Kidney glomerular epithelial cell (primary cell): ENCODE measurements around the gene LRRTM3.

Experiments
- DNase-seq: peaks from one replicate; lab custom pipeline; 2025; lab: John Stamatoyannopoulos, UW

Gene LRRTM3

DNA sequence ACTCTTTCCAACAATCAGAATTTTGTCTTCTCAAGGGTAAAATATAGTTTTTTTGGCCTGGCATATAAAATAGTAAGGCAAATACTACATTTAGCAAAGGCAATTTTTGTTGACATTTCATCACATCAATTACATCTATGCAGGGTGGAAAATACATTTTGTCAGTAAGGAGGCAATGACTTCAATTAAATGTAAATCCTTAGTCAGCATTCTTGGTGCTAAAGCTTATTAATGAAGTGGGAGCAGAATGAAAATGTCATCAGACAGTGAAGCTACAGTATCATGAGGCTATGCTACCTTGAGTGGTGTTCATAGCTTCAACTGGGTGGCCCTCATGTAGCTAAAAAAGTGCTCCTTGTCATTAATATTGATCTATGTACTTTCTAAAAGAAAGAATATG, 8.9 kb downstream of the LRRTM3 start:
- no peak for DNase-seq

DNA sequence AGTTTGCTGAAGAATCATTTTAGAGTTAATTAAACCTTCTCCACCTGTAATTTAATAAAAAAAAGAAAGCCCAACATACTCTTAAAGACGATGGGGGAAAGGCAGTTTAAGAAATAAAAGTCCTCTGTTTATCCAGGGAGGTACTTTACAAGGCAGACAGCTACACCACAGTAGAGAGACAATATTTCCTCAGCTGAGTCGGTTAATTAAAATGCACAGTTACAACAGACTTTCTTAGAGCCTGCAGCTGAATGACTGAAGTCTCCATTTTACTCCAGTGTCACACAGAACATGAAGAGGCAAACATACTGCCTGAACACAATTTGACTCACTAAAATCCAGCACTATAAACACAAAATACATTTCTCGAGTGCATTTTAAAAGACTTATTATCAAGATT, 15.1 kb downstream of the LRRTM3 start:
- no peak for DNase-seq

DNA sequence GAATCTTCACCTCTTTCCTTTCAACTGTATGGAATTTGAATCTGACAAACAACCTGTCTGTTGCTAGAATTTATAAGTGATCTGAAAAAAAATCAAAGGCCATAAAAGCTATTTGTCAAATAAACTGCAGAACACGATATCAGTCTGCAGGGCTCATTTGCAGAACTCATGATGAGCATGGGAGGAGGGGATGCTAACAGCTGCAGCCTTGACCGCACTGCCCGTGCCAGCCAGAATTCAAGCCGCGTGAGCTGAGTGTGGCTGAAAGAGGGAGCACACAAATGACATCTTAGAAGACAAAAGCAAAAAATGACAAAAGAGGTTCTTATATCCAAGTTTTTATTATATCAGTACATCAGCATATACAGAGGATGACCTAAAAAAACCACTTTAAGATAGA, 15.7 kb downstream of the LRRTM3 start:
- DNase-seq = no peak

DNA sequence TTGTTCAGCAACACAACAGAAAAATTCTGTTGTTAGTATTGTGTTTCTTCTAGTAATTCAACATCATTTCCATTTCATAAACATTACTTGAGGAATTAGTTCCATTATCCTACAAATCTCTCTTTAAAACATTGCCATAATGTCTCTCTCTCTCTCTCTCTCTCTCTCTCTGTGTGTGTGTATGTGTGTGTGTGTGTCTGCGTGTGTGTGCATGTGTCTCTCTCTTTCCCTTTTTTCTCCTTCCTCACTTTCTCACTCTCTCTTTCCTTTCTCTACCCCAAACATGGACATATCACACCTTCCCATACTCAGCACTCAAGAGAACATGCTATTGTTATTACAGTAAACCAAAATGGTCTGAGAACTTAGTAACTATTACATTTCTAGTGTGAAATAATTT, 16.6 kb downstream of the LRRTM3 start:
- DNase-seq = no peak

DNA sequence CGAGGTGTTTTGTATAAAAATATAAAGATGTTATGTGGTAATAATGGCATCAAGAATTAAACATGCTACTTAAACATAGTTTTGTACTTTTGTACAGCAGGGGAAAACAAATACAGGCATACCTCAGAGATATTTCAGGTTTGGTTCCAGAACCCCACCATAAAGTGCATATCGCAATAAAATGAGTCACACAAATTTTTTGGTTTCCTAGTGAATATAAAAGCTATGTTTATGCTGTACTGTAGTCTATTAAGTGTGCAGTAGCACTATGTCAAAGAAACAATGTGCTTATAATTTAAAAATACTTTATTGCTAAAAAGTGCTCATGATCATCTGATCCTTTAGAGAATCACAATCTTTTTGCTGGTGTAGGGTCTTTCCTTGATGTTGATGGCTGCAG, 17.8 kb downstream of the LRRTM3 start:
- no peak for DNase-seq

DNA sequence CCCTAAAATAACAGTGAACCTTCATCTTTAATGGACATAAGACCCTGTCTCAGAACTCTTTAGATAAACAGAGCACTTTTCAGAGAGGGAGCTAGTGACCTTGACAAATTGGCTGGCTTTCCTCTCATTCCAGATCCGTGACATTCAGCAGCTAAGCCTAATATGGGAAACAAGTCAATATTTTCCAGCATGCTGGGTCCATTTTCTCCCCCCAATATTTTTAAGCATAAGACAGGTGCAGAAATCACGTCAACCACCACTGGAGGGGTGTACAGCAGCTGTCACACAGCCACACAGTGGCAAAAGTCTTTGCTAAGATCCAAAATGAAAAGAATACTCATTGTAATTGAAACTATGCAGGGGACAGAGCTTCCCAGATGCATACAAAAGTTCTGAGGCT, 26.1 kb downstream of the LRRTM3 start:
- no peak for DNase-seq

DNA sequence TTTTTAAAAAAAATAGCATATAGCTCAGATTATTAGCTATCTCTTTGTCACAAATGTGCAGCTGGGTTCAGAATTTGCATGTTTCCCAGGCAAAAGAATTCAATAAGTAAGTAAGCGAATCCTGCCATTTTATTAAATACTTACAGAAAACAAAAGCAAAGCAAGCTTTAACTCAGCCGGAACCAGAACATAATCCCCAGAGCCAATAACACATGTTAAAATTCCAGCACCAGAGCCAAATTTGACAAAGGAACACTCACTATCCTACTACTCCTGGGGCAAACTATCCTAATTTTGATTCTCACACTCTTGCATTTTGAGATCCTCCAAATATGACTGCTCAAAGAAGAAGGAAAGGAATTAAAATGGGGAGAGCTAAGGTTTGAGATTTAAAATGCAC, 32.6 kb downstream of the LRRTM3 start:
- DNase-seq = no peak

DNA sequence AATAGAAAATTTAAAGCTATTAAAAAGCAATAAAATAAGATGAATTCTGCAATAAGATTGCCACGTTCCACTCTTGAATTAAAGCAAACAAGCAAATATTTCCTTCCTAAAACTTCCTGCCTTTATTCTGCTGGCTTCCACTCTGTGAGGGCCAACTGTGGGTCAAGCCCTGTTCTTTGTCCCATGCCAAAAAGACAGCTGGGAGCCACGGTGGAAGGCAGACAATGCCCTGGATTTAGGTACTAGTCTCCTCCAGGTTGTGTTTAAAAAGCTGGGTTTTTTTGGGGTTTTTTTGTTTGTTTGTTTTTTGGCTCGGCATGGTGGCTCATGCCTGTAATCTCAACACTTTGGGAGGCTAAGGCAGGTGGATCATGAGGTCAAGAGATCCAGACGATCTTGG, 39.1 kb downstream of the LRRTM3 start:
- DNase-seq = no peak

DNA sequence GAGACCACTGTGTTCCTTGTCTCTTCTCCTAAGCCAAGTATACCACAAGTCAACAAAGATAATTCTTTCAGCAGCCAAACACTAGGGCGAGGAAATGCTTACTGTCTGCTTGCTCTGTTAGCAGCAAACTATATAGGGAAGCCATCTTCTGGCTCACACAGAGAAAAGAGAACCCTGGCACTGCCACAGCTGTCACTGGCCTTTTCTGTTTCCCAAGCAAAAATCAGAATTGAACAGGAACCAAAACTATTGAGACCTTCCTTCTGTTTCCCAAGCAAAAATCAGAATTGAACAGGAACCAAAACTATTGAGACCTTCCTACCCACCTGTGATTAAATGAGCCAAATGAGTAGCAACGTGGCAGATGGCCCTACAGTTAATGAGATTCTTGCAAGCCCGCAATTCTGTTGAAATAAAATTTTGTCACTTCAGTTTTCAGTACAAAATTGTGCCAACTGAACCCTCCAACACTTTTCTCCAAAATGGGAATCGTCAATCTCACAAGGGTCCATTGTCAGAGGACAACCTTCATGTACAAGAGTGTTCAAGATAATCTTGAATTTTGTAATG, 54.5 kb downstream of the LRRTM3 start:
- DNase-seq = no peak

DNA sequence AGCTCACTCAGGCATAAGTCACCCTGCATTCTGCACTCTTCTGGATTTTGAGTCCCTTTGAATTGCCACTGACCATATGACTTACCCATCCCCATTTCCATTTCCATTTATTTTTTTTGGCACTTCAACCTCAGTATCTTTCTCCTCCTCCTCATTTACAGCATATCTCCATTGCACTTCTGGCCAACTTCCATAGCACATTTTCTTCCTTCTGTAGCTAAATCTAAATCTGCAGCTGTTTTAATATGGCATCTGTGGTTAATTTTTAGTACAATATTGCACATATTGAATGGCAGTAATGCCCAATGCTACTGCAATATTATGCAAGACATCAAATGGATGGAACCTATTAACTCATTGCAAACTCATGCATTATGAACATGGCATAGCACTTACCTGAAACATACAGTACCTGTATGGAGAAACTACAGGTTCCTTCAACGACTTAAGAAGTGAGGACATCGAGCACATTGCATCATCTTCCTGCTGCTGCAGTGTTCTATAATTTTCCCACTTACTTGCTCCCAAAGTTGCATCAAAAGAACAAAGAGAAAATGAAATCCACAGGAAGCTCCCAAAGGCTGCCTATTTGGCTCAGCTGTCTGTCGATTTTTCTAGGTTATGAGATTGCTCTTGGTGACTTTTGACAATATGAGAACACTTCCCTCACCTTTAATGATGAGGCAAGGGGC, 55.7 kb downstream of the LRRTM3 start:
- no peak for DNase-seq

DNA sequence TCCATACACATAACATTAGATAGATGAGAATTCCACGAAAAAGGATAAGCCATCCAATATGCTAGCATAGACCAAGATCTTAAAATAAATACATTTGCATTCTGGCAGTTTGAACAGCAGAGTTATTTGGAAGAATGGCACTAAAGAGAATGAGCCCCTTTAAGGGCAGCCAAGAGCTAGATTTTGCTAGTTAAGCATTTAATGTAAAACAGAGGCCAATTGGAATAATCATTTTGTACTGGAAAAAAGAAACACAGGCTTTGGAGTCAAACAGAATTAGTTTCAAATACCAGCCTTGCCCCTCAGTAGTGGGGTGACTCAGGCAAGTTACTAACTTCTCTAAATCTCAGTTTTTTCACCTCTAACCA, 56.2 kb downstream of the LRRTM3 start:
- DNase-seq = no peak

DNA sequence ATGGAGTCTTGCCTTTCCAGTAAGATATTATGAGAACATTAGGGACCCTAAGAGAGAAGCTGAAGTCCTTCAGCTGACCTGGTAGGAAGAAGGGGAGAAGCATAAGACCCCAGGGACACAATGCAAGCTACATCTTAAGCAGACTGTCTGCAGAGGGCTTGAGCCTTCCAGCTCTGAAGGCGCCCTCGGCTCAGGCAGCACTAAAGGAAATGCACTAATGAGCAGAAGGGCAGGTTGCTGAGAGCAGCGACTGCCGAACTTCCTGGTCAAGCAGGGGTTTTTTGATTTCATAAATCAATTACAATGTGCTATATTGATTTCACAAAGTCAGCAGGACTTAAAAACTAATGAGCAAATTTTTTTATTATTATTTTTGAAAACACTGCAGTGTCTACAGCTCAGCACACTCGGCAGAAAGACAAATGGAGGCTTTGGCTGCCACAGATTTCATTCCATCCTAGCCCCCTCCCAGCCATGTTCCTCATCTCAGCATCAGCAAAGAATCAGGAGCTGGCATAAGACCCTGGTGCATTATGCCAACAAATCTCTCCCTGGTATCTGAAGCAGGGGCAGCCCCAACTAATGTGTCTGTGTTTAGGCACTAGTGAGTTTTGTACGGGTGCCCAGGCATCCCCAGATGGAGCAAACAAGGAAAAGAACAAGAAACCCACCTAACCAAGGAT, 57.1 kb downstream of the LRRTM3 start:
- DNase-seq = no peak

DNA sequence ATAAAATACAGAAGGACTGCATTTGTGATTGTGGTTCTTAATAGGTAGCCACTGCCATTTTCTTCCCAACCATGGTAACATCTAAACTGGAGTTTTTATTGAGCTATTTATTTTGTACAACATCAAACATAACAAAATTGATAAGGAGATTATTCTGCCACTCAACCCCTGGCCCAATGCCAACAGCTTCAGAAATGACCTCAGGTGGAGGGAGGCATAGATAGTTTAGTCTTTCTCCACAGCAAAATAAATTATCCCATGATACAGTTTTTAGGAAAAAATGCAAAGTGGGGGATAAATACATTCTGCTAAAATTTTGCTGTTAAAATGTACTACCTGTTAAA, 57.6 kb downstream of the LRRTM3 start:
- no peak for DNase-seq

DNA sequence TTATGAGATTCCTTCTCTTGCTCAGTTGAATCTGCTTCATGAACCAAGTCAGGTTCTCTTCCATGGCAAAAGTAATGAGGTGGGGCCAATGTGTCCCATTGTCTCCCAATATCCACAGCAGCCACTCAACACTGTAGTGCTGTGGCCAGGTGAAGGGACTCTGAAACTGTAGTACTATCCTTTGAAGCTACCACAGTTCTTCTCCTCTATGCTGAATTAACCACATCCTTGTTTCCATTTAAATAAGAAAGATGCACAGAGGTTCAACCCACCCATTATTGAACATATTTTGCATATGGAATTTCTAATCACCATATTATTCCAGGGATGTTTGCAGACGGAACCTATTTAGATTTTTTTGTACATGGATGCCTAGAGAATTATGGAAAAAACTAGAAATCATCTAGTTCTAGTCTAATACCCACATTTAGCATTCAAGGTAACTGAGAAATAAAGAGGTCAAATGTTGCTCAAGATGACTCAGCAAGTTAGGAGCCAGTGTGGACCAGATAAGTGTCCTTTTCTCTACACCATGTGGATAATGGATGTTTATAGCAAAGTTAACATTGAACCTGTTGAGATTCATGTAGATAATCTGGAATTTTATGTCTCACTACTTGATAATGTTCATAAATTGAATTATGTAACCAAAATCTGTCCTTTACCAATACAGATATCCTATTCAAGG, 64.5 kb downstream of the LRRTM3 start:
- no peak for DNase-seq

DNA sequence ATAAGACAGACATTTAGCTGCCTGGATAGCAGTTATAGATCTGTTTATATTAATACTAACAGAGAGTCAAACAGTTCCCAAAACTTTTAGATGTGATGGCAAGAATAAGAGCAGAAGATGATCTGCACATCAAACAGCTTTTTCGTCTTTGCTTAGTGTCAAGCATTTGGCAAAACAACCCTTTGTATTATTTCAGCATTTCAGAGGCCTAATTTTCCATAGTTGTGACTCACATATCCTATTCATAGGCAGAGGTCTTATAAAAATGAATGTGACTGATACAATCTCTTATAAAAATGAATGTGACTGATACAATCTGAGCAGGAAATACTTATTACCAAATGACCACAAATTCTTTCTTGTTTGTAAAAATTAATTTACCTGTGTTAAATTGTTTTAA, 71.2 kb downstream of the LRRTM3 start:
- DNase-seq = no peak

DNA sequence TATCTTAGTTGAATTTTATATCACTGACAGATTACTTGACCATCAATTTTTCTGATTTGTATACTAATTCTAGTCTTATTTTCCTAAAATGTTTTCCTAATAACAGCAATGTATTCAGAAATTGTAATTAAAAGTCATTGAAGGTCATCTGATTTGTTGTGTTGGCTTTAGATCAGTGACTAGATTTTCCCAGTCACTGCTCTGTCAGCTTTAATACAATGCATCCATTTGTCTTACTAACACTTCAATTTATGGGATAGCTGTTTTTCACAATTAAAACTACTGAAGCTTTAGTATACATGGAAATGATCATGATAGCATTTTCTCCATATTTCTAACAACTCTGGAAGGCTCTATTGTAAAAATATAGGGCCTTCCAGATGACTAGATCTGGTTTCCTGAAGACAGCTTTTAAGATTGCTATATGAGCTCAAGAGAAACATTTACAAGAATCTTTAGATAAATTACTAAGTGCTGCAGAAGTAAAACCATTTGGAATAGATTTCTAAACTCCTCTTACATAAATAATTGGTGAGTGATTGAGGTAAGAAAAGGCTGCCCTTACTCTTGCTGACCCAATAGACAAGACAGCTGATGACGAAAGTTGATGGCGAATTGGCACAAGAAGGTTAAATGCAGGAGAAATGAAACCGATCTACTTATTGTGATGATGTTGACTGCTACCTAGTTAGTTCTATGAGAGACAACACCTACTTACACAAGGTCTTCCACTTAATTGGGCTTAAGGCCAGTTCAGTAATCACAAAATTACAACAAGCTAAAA, 74.1 kb downstream of the LRRTM3 start:
- DNase-seq = no peak

DNA sequence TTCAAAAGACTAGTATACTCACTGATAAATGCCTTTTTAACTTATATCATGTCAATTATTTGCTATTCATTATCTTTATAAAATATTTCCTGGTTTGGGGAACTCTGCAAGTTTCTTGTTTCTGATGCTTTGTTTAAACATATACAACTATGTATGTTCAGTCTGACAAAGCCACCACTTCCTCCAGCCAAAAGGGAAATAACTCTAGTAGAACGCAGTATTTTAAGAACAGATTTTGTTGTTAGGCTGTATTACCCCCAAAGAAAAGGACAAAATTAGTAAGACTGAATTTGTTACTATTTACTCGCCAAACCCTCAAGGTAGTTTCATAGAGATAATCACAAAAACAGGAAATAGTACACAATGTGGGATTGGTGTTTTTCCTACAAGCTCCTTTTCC, 78.9 kb downstream of the LRRTM3 start:
- DNase-seq = no peak

DNA sequence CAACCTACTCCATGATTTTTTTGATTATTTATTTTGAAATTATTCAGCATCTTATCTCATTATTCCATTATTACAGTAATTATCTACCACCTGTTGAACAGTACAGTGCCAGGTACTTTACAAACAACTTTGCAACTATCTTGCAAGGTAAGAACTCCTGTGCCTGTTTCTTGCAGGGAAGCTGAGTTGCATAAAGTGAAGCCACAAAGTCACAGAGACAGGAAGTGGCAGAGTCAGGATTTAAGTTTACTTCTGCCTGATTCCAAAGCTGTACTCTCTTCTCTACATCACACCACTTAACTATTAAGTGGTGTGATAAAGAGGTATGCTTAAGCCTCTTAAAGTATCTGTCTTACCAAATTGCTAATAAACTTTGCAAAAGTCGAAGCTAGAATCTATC, 80.1 kb downstream of the LRRTM3 start:
- no peak for DNase-seq

DNA sequence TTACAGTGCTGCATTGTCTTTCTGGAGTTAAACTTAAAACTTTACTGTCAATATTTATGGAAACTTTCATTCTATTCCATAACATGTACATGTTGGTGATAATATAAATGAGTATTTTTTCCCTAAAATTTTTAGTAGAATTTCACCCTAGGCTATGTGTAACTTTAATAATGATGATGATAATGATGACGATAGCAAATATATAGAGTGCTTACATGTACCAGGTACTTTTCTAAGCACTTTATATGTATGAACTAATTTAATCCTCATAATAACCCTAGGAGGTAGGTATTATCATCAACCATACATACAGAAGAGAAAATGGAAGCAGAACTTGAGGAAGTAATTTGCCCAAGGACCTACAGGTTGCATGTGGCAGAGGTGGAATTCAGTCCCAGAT, 85.6 kb downstream of the LRRTM3 start:
- DNase-seq = no peak

DNA sequence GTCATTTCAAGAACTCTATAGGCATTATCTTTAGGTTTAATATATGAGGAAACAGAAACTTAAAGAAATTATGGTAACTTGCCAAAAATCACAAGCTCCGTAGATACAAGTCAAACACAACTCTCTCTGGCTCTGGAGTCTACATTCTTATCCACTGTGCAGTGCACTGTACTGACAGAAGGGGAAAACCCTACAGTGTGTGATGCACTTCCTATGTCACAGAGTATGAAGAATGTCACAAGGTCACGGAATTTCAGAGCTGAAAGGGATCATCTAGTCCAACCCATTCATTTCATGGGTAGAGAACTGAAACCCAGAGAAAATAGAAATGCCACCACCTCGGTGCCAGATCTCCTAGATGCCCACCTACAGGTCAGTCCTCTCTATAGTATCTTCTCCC, 86.1 kb downstream of the LRRTM3 start:
- DNase-seq = no peak

DNA sequence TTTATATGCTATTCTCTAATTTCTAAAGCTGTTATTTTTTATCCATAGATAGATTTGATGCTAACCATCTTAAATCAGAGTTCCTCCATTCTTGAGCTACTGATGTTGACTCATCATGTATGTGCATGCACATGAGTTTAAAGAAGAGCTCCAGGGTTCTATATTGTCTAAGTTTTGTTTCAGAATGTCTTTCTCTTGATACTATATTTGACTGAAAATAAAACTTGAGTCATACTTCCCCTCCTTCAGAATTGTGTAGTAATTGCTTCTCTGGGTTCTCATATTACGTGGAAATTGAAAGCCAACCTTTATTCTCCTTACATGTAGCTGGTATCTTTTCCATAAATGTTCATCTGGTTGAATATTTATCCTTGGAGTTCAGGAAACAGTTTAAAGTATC, 89.4 kb downstream of the LRRTM3 start:
- no peak for DNase-seq

DNA sequence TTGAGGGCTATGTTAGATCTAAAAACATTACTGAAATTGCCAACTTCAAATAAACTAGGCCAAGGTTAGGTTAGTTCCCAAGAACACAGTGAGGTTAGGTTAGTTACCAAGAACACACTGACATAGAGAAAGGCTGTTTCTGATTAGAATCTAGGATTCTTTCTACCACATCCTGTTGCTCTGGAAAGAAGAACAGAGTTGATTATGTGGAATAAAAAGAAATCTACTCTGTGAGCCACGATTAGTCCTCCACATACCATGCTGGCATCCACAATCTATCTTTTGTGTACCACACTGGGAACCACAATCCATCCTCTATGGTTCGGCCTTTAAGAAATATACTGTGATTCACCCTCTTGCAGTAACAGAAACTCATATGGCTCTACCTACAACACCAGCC, 91.4 kb downstream of the LRRTM3 start:
- no peak for DNase-seq

DNA sequence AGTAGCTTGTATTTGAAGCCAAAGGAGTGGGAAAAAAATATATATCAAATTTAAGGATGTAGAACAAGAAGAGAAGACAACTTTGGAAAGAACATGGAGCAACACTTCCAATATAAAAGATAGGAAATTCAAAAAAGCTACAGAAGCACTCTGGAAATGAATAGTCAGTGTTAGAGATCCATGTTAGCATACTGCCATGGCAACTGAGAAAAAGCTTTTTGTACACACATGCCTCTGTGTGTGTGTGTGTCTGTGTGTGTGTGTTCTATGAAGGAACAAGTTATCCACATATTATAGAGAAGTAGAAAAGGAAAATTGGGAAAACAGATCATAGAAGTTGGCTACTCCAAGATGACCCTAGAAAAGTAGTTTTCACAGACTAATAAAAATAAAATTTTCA, 96.3 kb downstream of the LRRTM3 start:
- DNase-seq = no peak
